ENCODE measurements around the gene KBTBD8.

GRCh38 chr3:67034371-67034770, 36.3 kb downstream of the KBTBD8 start:
- TF ChIP-seq CTCF (IDR thresholded peaks at IDR 0.05) (no peak), POLR2A (IDR thresholded peaks at IDR 0.05) (no peak)

Measured in Peyer's patch (tissue), 4 donors.